CD4-positive, alpha-beta memory T cell (primary cell): ENCODE results near the gene CACNA1B. TPM values are rescaled to one million over a fixed set of nuclear protein-coding genes. Genes with fewer than 3 reads are reported as not detected.

ENCODE experiments used
- CTCF ChIA-PET: fragments of 350-600 bp; sonication (Branson Sonifier 250); formaldehyde crosslinking; loops from one replicate; lab custom pipeline; 2021; ENCODE audit warnings: inconsistent platforms; ENCODE audit not compliant: partially characterized antibody; lab: Charles Lee
- POLR2A ChIA-PET: fragments of 350-600 bp; sonication (Branson Sonifier 250); formaldehyde crosslinking; loops from one replicate; lab custom pipeline; 2021; ENCODE audit not compliant: partially characterized antibody; lab: Charles Lee
- DNase-seq, 5 donors: peaks; one replicate each; pipeline versions ENCODE4 v3.0.0 to v3.0.0-alpha.2; 2020 to 2022; ENCODE audit warnings: mixed read lengths in 1 of 5
- H3K27ac ChIP-seq: one replicate; pipeline ENCODE4 v1.7.0; 2013; ENCODE audit warnings: low read depth, low read length
- H3K27me3 ChIP-seq: 2 replicates; pipeline ENCODE4 v1.7.0; 2013; ENCODE audit warnings: mild to moderate bottlenecking, low read length, moderate library complexity; ENCODE audit not compliant: insufficient read depth
- H3K36me3 ChIP-seq: 2 replicates; pipeline ENCODE4 v1.7.0; 2013; ENCODE audit warnings: mild to moderate bottlenecking, low read length, moderate library complexity; ENCODE audit not compliant: insufficient read depth
- H3K4me1 ChIP-seq: 2 replicates; pipeline ENCODE4 v1.7.0; 2013; ENCODE audit warnings: mild to moderate bottlenecking, low read length, moderate library complexity; ENCODE audit not compliant: insufficient read depth
- H3K4me3 ChIP-seq, 2 donors: one replicate each; pipeline ENCODE4 v1.7.0; 2013; ENCODE audit warnings: low read length in 2 of 2, mild to moderate bottlenecking in 1 of 2
- H3K9me3 ChIP-seq, 2 donors: one replicate each; pipeline ENCODE4 v1.7.0; 2013; ENCODE audit warnings: low read length in 2 of 2, control low read depth in 1 of 2; ENCODE audit not compliant: control insufficient read depth in 1 of 2
- H3K27ac Mint-ChIP-seq, 7 donors: one replicate each; pipeline ENCODE4 v1.8.0; 2020 to 2021; ENCODE audit warnings: mixed read lengths in 7 of 7, mild to moderate bottlenecking in 6 of 7, inconsistent platforms in 3 of 7, moderate library complexity in 3 of 7
- H3K27me3 Mint-ChIP-seq, 2 donors: one replicate each; pipeline ENCODE4 v1.8.0; 2020 to 2021; ENCODE audit warnings: mixed read lengths in 2 of 2
- H3K36me3 Mint-ChIP-seq, 2 donors: one replicate each; pipeline ENCODE4 v1.8.0; 2020 to 2021; ENCODE audit warnings: mixed read lengths in 2 of 2, inconsistent platforms in 1 of 2, mild to moderate bottlenecking in 1 of 2
- H3K4me1 Mint-ChIP-seq, 4 donors: one replicate each; pipeline ENCODE4 v1.8.0; 2020 to 2021; ENCODE audit warnings: mixed read lengths in 4 of 4, mild to moderate bottlenecking in 1 of 4
- H3K4me3 Mint-ChIP-seq, 8 donors: one replicate each; pipeline ENCODE4 v1.8.0; 2020 to 2021; ENCODE audit warnings: mixed read lengths in 8 of 8, mild to moderate bottlenecking in 7 of 8, moderate library complexity in 6 of 8, inconsistent platforms in 3 of 8
- H3K9me3 Mint-ChIP-seq, 8 donors: one replicate each; pipeline ENCODE4 v1.8.0; 2020 to 2021; ENCODE audit warnings: mixed read lengths in 8 of 8, mild to moderate bottlenecking in 5 of 8, inconsistent platforms in 3 of 8, moderate library complexity in 1 of 8
- intact Hi-C: fragments of 100-400 bp; cut with micrococcal nuclease; formaldehyde crosslinking; loops from one replicate; pipeline ENCODE4 v1.15.1; 2023
- polyA plus RNA-seq, 2 donors: library from polyadenylated mRNA; unstranded; fragments of 300-500 nt; fragmentation: Illumina TruSeq; gene quantifications; one replicate each; pipeline ENCODE4 v1.2.3, GENCODE V29; 2021
- total RNA-seq, 2 experiments: library from RNA; stranded (reverse); gene quantifications; one replicate each; pipeline ENCODE4 v1.2.3, GENCODE V29; 2021

Gene CACNA1B
- total and polyA plus RNA-seq, 4 experiments from 2014 or later = not detected

- ChIA-PET POLR2A (no interaction called here), CTCF (no interaction called here)
- H3K36me3 ChIP-seq = no peaks in the 10 kb centered on the region
- H3K27me3 ChIP-seq = no peaks in the 10 kb centered on the region
- intact Hi-C loops = no loop called here
- no peaks in the 10 kb centered on the region for H3K4me1 Mint-ChIP-seq
- no peak overlapping the region for H3K4me3 ChIP-seq
- no peaks in the 10 kb centered on the region for H3K4me1 ChIP-seq
- H3K36me3 Mint-ChIP-seq = no peaks in the 10 kb centered on the region
- no peak overlapping the region for H3K4me3 Mint-ChIP-seq
- no peaks in the 10 kb centered on the region for H3K9me3 ChIP-seq
- H3K27ac Mint-ChIP-seq = peak overlapping the region in 2 of 7 donors; percentile 52 to 72
- no peak overlapping the region for H3K27ac ChIP-seq
- H3K9me3 Mint-ChIP-seq = peaks cover 0 to 2% (median 0%) of the 10 kb centered on the region in 8 donors
- H3K27me3 Mint-ChIP-seq = peaks cover 3 to 9% of the 10 kb centered on the region in 2 donors
- DNase-seq = no peak
Measured at GRCh38 chr9:138007918-138008841, 130.6 kb downstream of the CACNA1B start.

GRCh38 chr9:138009016-138009802, 131.6 kb downstream of the CACNA1B start:
- Histone ChIP-seq H3K9me3 (no peaks in the 10 kb centered on the region), H3K4me1 (no peaks in the 10 kb centered on the region), H3K4me3 (no peak overlapping the region), H3K36me3 (no peaks in the 10 kb centered on the region), H3K27ac (no peak overlapping the region), H3K27me3 (no peaks in the 10 kb centered on the region)
- POLR2A ChIA-PET = no interaction called here
- H3K9me3 Mint-ChIP-seq = no peaks in the 10 kb centered on the region
- no peaks in the 10 kb centered on the region for H3K36me3 Mint-ChIP-seq
- H3K4me3 Mint-ChIP-seq = no peak overlapping the region
- H3K4me1 Mint-ChIP-seq = no peaks in the 10 kb centered on the region
- peaks cover 3 to 9% of the 10 kb centered on the region in 2 donors for H3K27me3 Mint-ChIP-seq
- CTCF ChIA-PET = no interaction called here
- DNase-seq = no peak
- H3K27ac Mint-ChIP-seq = no peak overlapping the region
- intact Hi-C loops = no loop called here

GRCh38 chr9:138009803-138010690, 132.5 kb downstream of the CACNA1B start:
- Mint-ChIP-seq H3K27me3 (peaks cover 3 to 7% of the 10 kb centered on the region in 2 donors), H3K4me1 (no peaks in the 10 kb centered on the region), H3K36me3 (no peaks in the 10 kb centered on the region), H3K27ac (no peak overlapping the region), H3K4me3 (no peak overlapping the region), H3K9me3 (no peaks in the 10 kb centered on the region)
- Histone ChIP-seq H3K4me3 (no peak overlapping the region), H3K27me3 (no peaks in the 10 kb centered on the region), H3K9me3 (no peaks in the 10 kb centered on the region), H3K4me1 (no peaks in the 10 kb centered on the region), H3K27ac (no peak overlapping the region), H3K36me3 (no peaks in the 10 kb centered on the region)
- POLR2A ChIA-PET = no interaction called here
- CTCF ChIA-PET = no interaction called here
- DNase-seq = no peak
- intact Hi-C loops = no loop called here

GRCh38 chr9:138010861-138011260, 133.3 kb downstream of the CACNA1B start:
- no peaks in the 10 kb centered on the region for H3K36me3 ChIP-seq
- no peaks in the 10 kb centered on the region for H3K4me1 Mint-ChIP-seq
- intact Hi-C loops = no loop called here
- no peak overlapping the region for H3K27ac Mint-ChIP-seq
- no peaks in the 10 kb centered on the region for H3K9me3 ChIP-seq
- no peaks in the 10 kb centered on the region for H3K4me1 ChIP-seq
- H3K4me3 ChIP-seq = no peak overlapping the region
- no peaks in the 10 kb centered on the region for H3K27me3 ChIP-seq
- no peak for DNase-seq
- no peaks in the 10 kb centered on the region for H3K36me3 Mint-ChIP-seq
- ChIA-PET CTCF (no interaction called here), POLR2A (no interaction called here)
- H3K9me3 Mint-ChIP-seq = peaks cover 0 to 2% (median 0%) of the 10 kb centered on the region in 8 donors
- peaks cover 0 to 3% of the 10 kb centered on the region in 2 donors for H3K27me3 Mint-ChIP-seq
- H3K4me3 Mint-ChIP-seq = no peak overlapping the region
- H3K27ac ChIP-seq = no peak overlapping the region

- DNase-seq = no peak
- H3K4me3 Mint-ChIP-seq = no peak overlapping the region
- H3K4me1 Mint-ChIP-seq = no peaks in the 10 kb centered on the region
- no peak overlapping the region for H3K27ac Mint-ChIP-seq
- Histone ChIP-seq H3K4me3 (no peak overlapping the region), H3K27ac (no peak overlapping the region), H3K9me3 (no peaks in the 10 kb centered on the region), H3K27me3 (no peaks in the 10 kb centered on the region), H3K36me3 (no peaks in the 10 kb centered on the region), H3K4me1 (no peaks in the 10 kb centered on the region)
- POLR2A ChIA-PET = no interaction called here
- CTCF ChIA-PET = no interaction called here
- H3K27me3 Mint-ChIP-seq = no peaks in the 10 kb centered on the region
- peaks cover 0 to 2% (median 0%) of the 10 kb centered on the region in 8 donors for H3K9me3 Mint-ChIP-seq
- intact Hi-C loops = no loop called here
- no peaks in the 10 kb centered on the region for H3K36me3 Mint-ChIP-seq
Measured at GRCh38 chr9:138011951-138012500, 134.4 kb downstream of the CACNA1B start.

GRCh38 chr9:138013273-138013672, 135.7 kb downstream of the CACNA1B start:
- no peaks in the 10 kb centered on the region for H3K27me3 Mint-ChIP-seq
- H3K27ac Mint-ChIP-seq = peak overlapping the region in 1 of 7 donors; percentile 41
- H3K4me1 ChIP-seq = no peaks in the 10 kb centered on the region
- H3K4me3 Mint-ChIP-seq = no peak overlapping the region
- H3K4me1 Mint-ChIP-seq = no peaks in the 10 kb centered on the region
- POLR2A ChIA-PET = no interaction called here
- no peaks in the 10 kb centered on the region for H3K36me3 Mint-ChIP-seq
- H3K27ac ChIP-seq = no peak overlapping the region
- DNase-seq = no peak
- H3K27me3 ChIP-seq = no peaks in the 10 kb centered on the region
- H3K9me3 Mint-ChIP-seq = peaks cover 0 to 2% (median 0%) of the 10 kb centered on the region in 8 donors
- no peaks in the 10 kb centered on the region for H3K9me3 ChIP-seq
- intact Hi-C loops = no loop called here
- H3K36me3 ChIP-seq = no peaks in the 10 kb centered on the region
- CTCF ChIA-PET = no interaction called here
- no peak overlapping the region for H3K4me3 ChIP-seq
